Loucy (cell line): ENCODE measurements around the gene CDC7.

Experiments used
- H2AFZ ChIP-seq: fragments of 200-600 bp; sonication (generic); 2 replicates; pipeline ENCODE4 v1.6.0; 2016; ENCODE audit warnings: antibody characterized with exemption, mild to moderate bottlenecking, low read length, moderate library complexity
- H3F3A ChIP-seq: fragments of 200-600 bp; 2 replicates; pipeline ENCODE4 v1.6.0; 2016; ENCODE audit warnings: antibody characterized with exemption, low read depth, mild to moderate bottlenecking
- H3K27me3 ChIP-seq: fragments of 200-600 bp; sonication (generic); 2 replicates; pipeline ENCODE4 v1.6.1; 2014; ENCODE audit warnings: low read length, mild to moderate bottlenecking; ENCODE audit not compliant: insufficient read depth, poor library complexity, severe bottlenecking
- H3K36me3 ChIP-seq: fragments of 200-600 bp; sonication (generic); 2 replicates; pipeline ENCODE4 v1.6.1; 2016; ENCODE audit warnings: low read length; ENCODE audit not compliant: insufficient read depth
- H3K4me1 ChIP-seq: fragments of 200-600 bp; sonication (generic); 2 replicates; pipeline ENCODE4 v1.5.1; 2014; ENCODE audit warnings: low read length, mild to moderate bottlenecking; ENCODE audit not compliant: insufficient read depth, poor library complexity, severe bottlenecking
- H3K4me2 ChIP-seq: fragments of 200-600 bp; sonication (generic); 2 replicates; pipeline ENCODE4 v1.6.0; 2014; ENCODE audit warnings: antibody characterized with exemption, low read length, low read depth, mild to moderate bottlenecking; ENCODE audit not compliant: poor library complexity, severe bottlenecking
- H3K4me3 ChIP-seq: fragments of 200-600 bp; sonication (generic); 2 replicates; pipeline ENCODE4 v1.5.1; 2014; ENCODE audit warnings: low read length, mild to moderate bottlenecking, mixed read lengths; ENCODE audit not compliant: poor library complexity, severe bottlenecking
- H3K79me2 ChIP-seq: fragments of 200-600 bp; sonication (generic); 2 replicates; pipeline ENCODE4 v1.6.1; 2014; ENCODE audit warnings: low read length; ENCODE audit not compliant: insufficient read depth
- H3K9ac ChIP-seq: fragments of 200-600 bp; sonication (generic); 2 replicates; pipeline ENCODE4 v1.6.0; 2014; ENCODE audit warnings: mild to moderate bottlenecking, low read depth, low read length, moderate library complexity; ENCODE audit not compliant: poor library complexity, severe bottlenecking
- H3K9me2 ChIP-seq: fragments of 200-600 bp; sonication (generic); replicated peaks from 2 replicates; pipeline ENCODE4 v1.6.1; 2016; ENCODE audit warnings: low read depth, low read length, mixed read lengths
- H3K9me3 ChIP-seq: fragments of 200-600 bp; sonication (generic); 2 replicates; pipeline ENCODE4 v1.6.1; 2014; ENCODE audit warnings: mild to moderate bottlenecking, antibody characterized with exemption, low read length, low read depth; ENCODE audit not compliant: insufficient read depth
- H4K20me1 ChIP-seq: fragments of 200-600 bp; sonication (generic); 2 replicates; pipeline ENCODE4 v1.6.0; 2014; ENCODE audit warnings: antibody characterized with exemption, low read length, mild to moderate bottlenecking; ENCODE audit not compliant: insufficient read depth, poor library complexity, severe bottlenecking
- EZH2phosphoT487 ChIP-seq: fragments of 200-600 bp; IDR thresholded peaks from 2 replicates; pipeline ENCODE4 v1.6.1; 2018; ENCODE audit warnings: antibody characterized with exemption, mild to moderate bottlenecking, moderate library complexity, borderline replicate concordance
- TF ChIP-seq, protein P1 (sequence below): fragments of 200-600 bp; sonication (generic); conservative IDR thresholded peaks from 2 replicates; pipeline ENCODE4 v1.5.1; 2014; ENCODE audit warnings: mild to moderate bottlenecking, antibody characterized with exemption, low read length

The CDC7 gene

DNA sequence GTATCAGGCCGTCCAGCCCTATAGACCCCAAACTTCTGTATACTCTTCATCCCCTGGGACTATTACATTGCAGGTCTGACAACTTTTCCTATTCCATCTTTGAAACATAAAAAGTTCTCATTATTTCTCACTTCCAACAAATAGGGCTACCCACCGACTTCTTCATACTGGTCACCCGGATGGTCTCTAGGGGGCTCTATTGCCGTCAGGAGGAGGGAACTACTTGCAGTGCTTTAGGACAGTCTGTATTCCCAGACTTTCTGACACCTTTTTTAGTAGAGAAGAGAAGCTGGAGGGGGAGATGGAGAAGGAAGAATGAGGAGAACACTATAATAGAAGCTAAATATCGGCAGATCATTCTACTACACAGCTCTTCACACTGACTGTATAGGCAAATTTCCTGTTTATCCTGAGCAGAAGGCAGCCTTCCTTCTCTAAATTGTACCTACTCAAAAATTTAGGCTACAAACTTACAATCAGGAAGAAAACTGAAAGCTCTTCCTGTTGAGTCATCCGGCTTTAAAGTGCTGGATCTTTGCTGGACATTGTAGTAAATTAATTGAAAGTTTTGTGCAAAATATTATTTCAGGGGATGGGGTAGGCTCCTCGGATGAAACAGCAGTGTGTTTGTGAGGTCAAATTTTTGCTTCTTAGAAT lies 54.6 kb downstream of the CDC7 start:
- Histone ChIP-seq H3F3A (no peaks in the 10 kb centered on the region), H3K9me2 (no peaks in the 10 kb centered on the region), H4K20me1 (no peaks in the 10 kb centered on the region), H3K36me3 (no peaks in the 10 kb centered on the region), H3K9ac (no peak overlapping the region), H3K79me2 (no peaks in the 10 kb centered on the region), H3K4me2 (no peak overlapping the region), H3K4me3 (no peak overlapping the region), H3K27me3 (no peaks in the 10 kb centered on the region), H3K9me3 (no peaks in the 10 kb centered on the region), H2AFZ (no peak overlapping the region), H3K4me1 (peaks cover 20% of the 10 kb centered on the region)
- no peak for TF ChIP-seq EZH2phosphoT487
- TF ChIP-seq, protein P1, sequence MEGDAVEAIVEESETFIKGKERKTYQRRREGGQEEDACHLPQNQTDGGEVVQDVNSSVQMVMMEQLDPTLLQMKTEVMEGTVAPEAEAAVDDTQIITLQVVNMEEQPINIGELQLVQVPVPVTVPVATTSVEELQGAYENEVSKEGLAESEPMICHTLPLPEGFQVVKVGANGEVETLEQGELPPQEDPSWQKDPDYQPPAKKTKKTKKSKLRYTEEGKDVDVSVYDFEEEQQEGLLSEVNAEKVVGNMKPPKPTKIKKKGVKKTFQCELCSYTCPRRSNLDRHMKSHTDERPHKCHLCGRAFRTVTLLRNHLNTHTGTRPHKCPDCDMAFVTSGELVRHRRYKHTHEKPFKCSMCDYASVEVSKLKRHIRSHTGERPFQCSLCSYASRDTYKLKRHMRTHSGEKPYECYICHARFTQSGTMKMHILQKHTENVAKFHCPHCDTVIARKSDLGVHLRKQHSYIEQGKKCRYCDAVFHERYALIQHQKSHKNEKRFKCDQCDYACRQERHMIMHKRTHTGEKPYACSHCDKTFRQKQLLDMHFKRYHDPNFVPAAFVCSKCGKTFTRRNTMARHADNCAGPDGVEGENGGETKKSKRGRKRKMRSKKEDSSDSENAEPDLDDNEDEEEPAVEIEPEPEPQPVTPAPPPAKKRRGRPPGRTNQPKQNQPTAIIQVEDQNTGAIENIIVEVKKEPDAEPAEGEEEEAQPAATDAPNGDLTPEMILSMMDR, result peak; percentile 60

DNA sequence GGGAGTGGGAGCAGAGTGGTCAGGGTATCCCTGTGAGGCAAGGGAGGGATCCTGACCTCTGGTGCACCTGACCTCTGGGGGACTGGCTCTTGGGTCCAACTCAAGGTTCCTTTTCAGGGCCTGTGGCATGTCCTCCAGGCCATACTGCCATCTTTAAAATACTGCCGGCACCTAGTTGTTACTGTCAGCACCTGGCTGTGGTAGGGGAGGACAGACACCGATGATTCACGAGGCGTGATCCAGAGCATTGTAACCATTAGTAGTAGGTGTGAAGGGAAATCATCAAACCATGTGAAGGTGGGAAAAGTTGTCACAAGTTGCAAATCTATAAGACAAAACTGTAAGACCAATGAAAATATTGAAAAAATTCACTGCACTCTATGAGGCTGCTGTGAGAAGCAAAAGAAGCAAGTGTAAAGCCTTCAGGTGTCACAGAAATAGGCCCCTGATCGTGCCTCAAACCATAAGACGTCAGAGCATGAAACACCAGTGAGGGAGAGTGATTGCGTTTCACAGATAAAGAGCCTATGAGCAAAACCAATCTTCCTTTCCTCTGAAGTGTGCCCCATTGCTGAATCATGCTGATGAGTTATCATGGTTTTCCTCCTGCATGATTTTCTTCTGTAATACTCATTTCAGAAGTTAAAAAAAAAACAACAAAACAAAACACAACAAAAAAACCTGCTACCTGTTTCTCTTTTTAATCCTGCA lies 55.3 kb downstream of the CDC7 start:
- no peaks in the 10 kb centered on the region for H4K20me1 ChIP-seq
- no peaks in the 10 kb centered on the region for H3K36me3 ChIP-seq
- no peaks in the 10 kb centered on the region for H3K27me3 ChIP-seq
- H3K9ac ChIP-seq, result no peak overlapping the region
- H3F3A ChIP-seq, result no peaks in the 10 kb centered on the region
- H2AFZ ChIP-seq, result no peak overlapping the region
- H3K9me2 ChIP-seq, result no peaks in the 10 kb centered on the region
- TF ChIP-seq, protein P1, result no peak
- no peak for TF ChIP-seq EZH2phosphoT487
- H3K4me3 ChIP-seq, result no peak overlapping the region
- no peaks in the 10 kb centered on the region for H3K79me2 ChIP-seq
- no peaks in the 10 kb centered on the region for H3K9me3 ChIP-seq
- H3K4me1 ChIP-seq, result peaks cover 25% of the 10 kb centered on the region
- peak overlapping the region; percentile 20 for H3K4me2 ChIP-seq

DNA sequence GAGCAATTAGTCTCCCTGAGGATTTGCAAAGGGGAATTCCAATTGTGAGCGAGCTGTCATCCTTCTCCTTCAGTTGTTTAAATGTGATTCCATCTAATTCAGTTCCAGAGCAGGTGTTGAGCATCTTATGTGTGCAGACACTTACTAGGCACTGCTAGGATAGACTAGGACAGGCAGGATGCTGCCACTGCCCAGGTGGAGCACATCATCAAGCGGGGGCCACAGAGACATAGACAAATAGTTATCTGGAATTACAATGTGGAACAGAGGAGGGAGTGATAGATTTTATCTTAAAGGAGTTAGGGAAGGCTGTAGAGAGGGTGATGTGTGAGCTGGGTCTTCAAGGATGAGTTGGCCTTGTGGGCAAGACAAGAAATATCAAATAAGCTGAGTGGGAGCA lies 55.9 kb downstream of the CDC7 start:
- TF ChIP-seq EZH2phosphoT487, result no peak
- TF ChIP-seq, protein P1, result no peak
- H3K9me2 ChIP-seq, result no peaks in the 10 kb centered on the region
- no peak overlapping the region for H2AFZ ChIP-seq
- H3K4me3 ChIP-seq, result no peak overlapping the region
- H3K27me3 ChIP-seq, result no peaks in the 10 kb centered on the region
- H3K36me3 ChIP-seq, result no peaks in the 10 kb centered on the region
- no peaks in the 10 kb centered on the region for H4K20me1 ChIP-seq
- no peaks in the 10 kb centered on the region for H3F3A ChIP-seq
- H3K4me1 ChIP-seq, result peaks cover 27% of the 10 kb centered on the region
- no peak overlapping the region for H3K9ac ChIP-seq
- no peaks in the 10 kb centered on the region for H3K9me3 ChIP-seq
- H3K79me2 ChIP-seq, result no peaks in the 10 kb centered on the region
- H3K4me2 ChIP-seq, result no peak overlapping the region
